ENCODE measurements around the gene CD48. TPM values are rescaled to one million over a fixed set of nuclear protein-coding genes. Genes with fewer than 3 reads are reported as not detected.

Gene CD48
- total RNA-seq, 8 experiments from 2014 or later: 0.05 to 1.3 (median 0.32) TPM; not detected in 4

- in situ Hi-C loops (cut with MboI; ENCODE audit: low pct_unique_long_range_greater_than_20kb in 2 of 9, low sequenced_read_pairs in 9 of 9, unreplicated experiment in 9 of 9): loop anchor here in 1 of 9 experiments (10.0 to 25.0 kb wide), 2 partner anchors 84 to 281 kb away; partner anchors contain the start of gene ITLN2
- WGBS, 10 experiments: 0 to 55% (median 33%) methylated on average over 1 to 9 of the region's 10 CpGs; no CpG with 5 or more reads in 3 of the 10 experiments
These were observed 30.3 kb downstream of the CD48 start for GRCh38 chr1:160681066-160681890.

GRCh38 chr1:160680399-160680798, 31.2 kb downstream of the CD48 start:
- Histone ChIP-seq H3K4me3 (no peak overlapping the region), H3K4me1 (replicated peaks in 1 of 2) (no peaks in the 10 kb centered on the region), H3K27ac (no peak overlapping the region)
- ATAC-seq (replicated peaks in 6 of 8): no peak
- in situ Hi-C loops (cut with MboI; ENCODE audit: low pct_unique_long_range_greater_than_20kb in 2 of 9, low sequenced_read_pairs in 9 of 9, unreplicated experiment in 9 of 9): loop anchor here in 1 of 9 experiments (10.0 to 25.0 kb wide), 2 partner anchors 84 to 282 kb away; partner anchors contain the start of gene ITLN2
- 0 to 91% (median 61%) methylated on average over 1 to 8 of the region's 8 CpGs; no CpG with 5 or more reads in 2 of the 10 experiments for WGBS, 10 experiments

More at GRCh38 chr1:160681066-160681890, 30.3 kb downstream of the CD48 start:
- peak in 7 of 8 experiments; percentile 27 to 99 (median 46) for ATAC-seq (replicated peaks in 6 of 8)
- Histone ChIP-seq H3K4me1 (replicated peaks in 1 of 2) (no peaks in the 10 kb centered on the region), H3K4me3 (no peak overlapping the region), H3K27ac (no peak overlapping the region)

- 0 to 90% (median 77%) methylated on average over 1 to 3 of the region's 3 CpGs; no CpG with 5 or more reads in 2 of the 10 experiments for WGBS, 10 experiments
These were observed 31.7 kb downstream of the CD48 start for GRCh38 chr1:160679893-160680292.

GRCh38 chr1:160676869-160677597, 34.6 kb downstream of the CD48 start:
- WGBS, 10 experiments: 16 to 94% (median 74%) methylated on average over 2 to 11 of the region's 13 CpGs; no CpG with 5 or more reads in 2 of the 10 experiments
- in situ Hi-C loops (cut with MboI; ENCODE audit: low pct_unique_long_range_greater_than_20kb in 2 of 9, low sequenced_read_pairs in 9 of 9, unreplicated experiment in 9 of 9): loop anchor here in 1 of 9 experiments (25.0 kb wide), 1 partner anchor 285 kb away; the partner anchor contains the start of gene ITLN2
- no peaks in the 10 kb centered on the region for H3K4me1 ChIP-seq (replicated peaks in 1 of 2)
- no peak overlapping the region for H3K4me3 ChIP-seq
- no peak overlapping the region for H3K27ac ChIP-seq
- no peak for ATAC-seq (replicated peaks in 6 of 8)

More at GRCh38 chr1:160679893-160680292, 31.7 kb downstream of the CD48 start:
- in situ Hi-C loops (cut with MboI; ENCODE audit: low pct_unique_long_range_greater_than_20kb in 2 of 9, low sequenced_read_pairs in 9 of 9, unreplicated experiment in 9 of 9): loop anchor here in 1 of 9 experiments (10.0 to 25.0 kb wide), 2 partner anchors 85 to 282 kb away; partner anchors contain the start of gene ITLN2
- no peak for ATAC-seq (replicated peaks in 6 of 8)
- H3K27ac ChIP-seq: no peak overlapping the region
- H3K4me3 ChIP-seq: no peak overlapping the region
- H3K4me1 ChIP-seq (replicated peaks in 1 of 2): no peaks in the 10 kb centered on the region

DNA sequence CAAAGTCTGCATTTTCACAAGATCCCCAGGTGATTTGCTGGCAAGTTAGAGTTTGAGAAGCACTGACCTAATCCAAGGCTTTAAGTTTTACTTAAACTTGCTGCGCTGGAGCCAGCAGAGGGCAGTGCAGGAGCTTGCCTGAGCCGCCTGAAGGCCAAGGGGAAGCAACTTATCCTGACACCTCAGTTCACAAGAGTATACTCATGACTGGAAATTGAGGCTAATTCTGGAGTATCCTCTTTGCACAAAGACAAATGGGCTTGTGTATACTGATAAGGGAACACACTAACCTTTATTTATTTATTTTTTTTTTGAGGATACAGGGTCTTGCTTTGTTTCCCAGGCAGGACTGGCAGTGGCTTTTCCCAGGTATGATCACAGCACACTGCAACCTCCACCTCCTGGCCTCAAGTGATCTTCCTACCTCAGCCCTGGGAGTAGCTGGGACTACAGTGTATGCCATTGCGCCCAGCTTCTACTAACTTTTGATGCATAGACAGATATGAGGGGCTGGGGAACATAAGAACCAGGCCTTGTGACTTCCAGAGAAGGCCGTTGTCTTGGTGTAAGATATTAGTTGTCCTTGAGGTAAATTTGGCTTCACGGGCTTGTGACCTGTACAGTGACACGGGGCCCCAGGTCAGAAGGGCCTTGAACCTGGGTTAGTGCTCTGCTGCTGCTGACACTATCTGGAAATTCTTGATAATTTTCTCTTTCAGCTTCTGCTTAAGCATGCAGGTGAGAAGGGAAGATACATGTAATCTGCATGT, 35.8 kb downstream of the CD48 start:
- in situ Hi-C loops (cut with MboI; ENCODE audit: low pct_unique_long_range_greater_than_20kb in 2 of 9, low sequenced_read_pairs in 9 of 9, unreplicated experiment in 9 of 9): loop anchor here in 1 of 9 experiments (25.0 kb wide), 1 partner anchor 286 kb away; the partner anchor contains the start of gene ITLN2
- Histone ChIP-seq H3K4me3 (no peak overlapping the region), H3K4me1 (replicated peaks in 1 of 2) (no peaks in the 10 kb centered on the region), H3K27ac (no peak overlapping the region)
- peak; percentile 57 to 90 (median 76) for ATAC-seq (replicated peaks in 6 of 8)
- 0 to 64% (median 34%) methylated on average over 1 to 5 of the region's 6 CpGs; no CpG with 5 or more reads in 1 of the 10 experiments for WGBS, 10 experiments

DNA sequence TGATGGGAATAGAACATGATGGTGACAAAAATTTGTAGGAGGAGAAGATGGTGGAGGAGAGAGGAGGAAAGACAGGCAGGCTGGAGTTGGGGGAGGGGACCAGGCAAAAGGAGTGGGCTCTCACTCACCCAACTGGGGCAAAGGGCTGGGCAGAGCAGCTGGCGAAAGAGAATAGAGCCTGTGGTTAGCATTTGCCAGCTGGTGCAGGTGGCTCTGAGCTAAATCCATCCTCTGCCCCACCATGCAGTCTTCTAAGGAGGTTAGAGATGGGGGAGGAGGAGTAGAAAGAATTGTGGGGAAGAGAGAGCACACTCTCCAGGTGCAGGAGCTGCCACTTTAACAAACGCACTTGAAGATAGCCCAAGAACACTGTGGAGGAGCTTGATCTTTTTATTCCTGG, 37.2 kb downstream of the CD48 start:
- no peak overlapping the region for H3K4me3 ChIP-seq
- no peak for ATAC-seq (replicated peaks in 6 of 8)
- H3K4me1 ChIP-seq (replicated peaks in 1 of 2): no peaks in the 10 kb centered on the region
- 58 to 88% (median 78%) methylated on average over 1 to 2 of the region's 2 CpGs; no CpG with 5 or more reads in 4 of the 10 experiments for WGBS, 10 experiments
- no peak overlapping the region for H3K27ac ChIP-seq
- in situ Hi-C loops (cut with MboI; ENCODE audit: low pct_unique_long_range_greater_than_20kb in 2 of 9, low sequenced_read_pairs in 9 of 9, unreplicated experiment in 9 of 9): no loop called here

- 0 to 77% (median 67%) methylated on average over 2 to 6 of the region's 6 CpGs; no CpG with 5 or more reads in 2 of the 10 experiments for WGBS, 10 experiments
- Histone ChIP-seq H3K27ac (no peak overlapping the region), H3K4me3 (no peak overlapping the region), H3K4me1 (replicated peaks in 1 of 2) (no peaks in the 10 kb centered on the region)
- in situ Hi-C loops (cut with MboI; ENCODE audit: low pct_unique_long_range_greater_than_20kb in 2 of 9, low sequenced_read_pairs in 9 of 9, unreplicated experiment in 9 of 9): no loop called here
- peak in 2 of 8 experiments; percentile 71 to 82 for ATAC-seq (replicated peaks in 6 of 8)
These were observed 38.6 kb downstream of the CD48 start for GRCh38 chr1:160672789-160673695.

GRCh38 chr1:160671603-160672517, 39.8 kb downstream of the CD48 start:
- 4 to 33% (median 25%) methylated on average over 1 to 3 of the region's 3 CpGs for WGBS, 10 experiments
- ATAC-seq (replicated peaks in 6 of 8): no peak
- no peaks in the 10 kb centered on the region for H3K4me1 ChIP-seq (replicated peaks in 1 of 2)
- in situ Hi-C loops (cut with MboI; ENCODE audit: low pct_unique_long_range_greater_than_20kb in 2 of 9, low sequenced_read_pairs in 9 of 9, unreplicated experiment in 9 of 9): no loop called here
- no peak overlapping the region for H3K27ac ChIP-seq
- no peak overlapping the region for H3K4me3 ChIP-seq

GRCh38 chr1:160670701-160671100, 40.9 kb downstream of the CD48 start:
- no peak overlapping the region for H3K27ac ChIP-seq
- H3K4me1 ChIP-seq (replicated peaks in 1 of 2): no peaks in the 10 kb centered on the region

GRCh38 chr1:160669802-160670201, 41.8 kb downstream of the CD48 start:
- no peak overlapping the region for H3K4me3 ChIP-seq
- no peaks in the 10 kb centered on the region for H3K4me1 ChIP-seq (replicated peaks in 1 of 2)
- no peak overlapping the region for H3K27ac ChIP-seq
- ATAC-seq (replicated peaks in 6 of 8): no peak
- 60 to 100% (median 94%) methylated on average over 2 to 16 of the region's 20 CpGs; no CpG with 5 or more reads in 1 of the 10 experiments for WGBS, 10 experiments
- in situ Hi-C loops (cut with MboI; ENCODE audit: low pct_unique_long_range_greater_than_20kb in 2 of 9, low sequenced_read_pairs in 9 of 9, unreplicated experiment in 9 of 9): no loop called here

More at GRCh38 chr1:160670701-160671100, 40.9 kb downstream of the CD48 start:
- 1 to 91% (median 85%) methylated on average over 2 to 4 of the region's 4 CpGs for WGBS, 10 experiments
- no peak overlapping the region for H3K4me3 ChIP-seq
- in situ Hi-C loops (cut with MboI; ENCODE audit: low pct_unique_long_range_greater_than_20kb in 2 of 9, low sequenced_read_pairs in 9 of 9, unreplicated experiment in 9 of 9): no loop called here
- ATAC-seq (replicated peaks in 6 of 8): no peak

DNA sequence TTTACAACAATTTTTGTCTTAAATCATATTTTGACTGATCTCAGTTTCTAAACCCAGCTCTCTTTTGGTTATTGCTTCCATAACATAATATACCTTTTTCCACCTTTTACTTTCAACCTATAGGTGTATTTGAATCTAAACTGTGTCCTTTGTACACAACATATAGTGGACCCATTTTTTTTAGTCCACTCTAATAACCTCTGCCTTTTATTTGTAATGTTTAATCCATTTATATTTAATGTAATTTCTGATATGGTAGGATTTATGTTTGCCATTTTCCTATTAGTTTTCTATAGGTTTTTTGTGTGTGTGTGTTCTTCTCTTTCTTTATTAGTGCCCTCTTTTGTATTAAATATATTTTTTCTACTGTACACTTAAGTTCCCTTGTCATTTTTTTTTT, 42.3 kb downstream of the CD48 start:
- in situ Hi-C loops (cut with MboI; ENCODE audit: low pct_unique_long_range_greater_than_20kb in 2 of 9, low sequenced_read_pairs in 9 of 9, unreplicated experiment in 9 of 9): no loop called here
- no peak for ATAC-seq (replicated peaks in 6 of 8)
- no peaks in the 10 kb centered on the region for H3K4me1 ChIP-seq (replicated peaks in 1 of 2)
- no peak overlapping the region for H3K27ac ChIP-seq
- H3K4me3 ChIP-seq: no peak overlapping the region

All from motor neuron (in vitro differentiated cells).